HG03460 (cell line): ENCODE measurements around the gene GPR107.

Experiments used
- ATAC-seq: cut with Tn5 transposase; IDR thresholded peaks from one replicate; pipeline ENCODE4 v1.9.1; 2021; ENCODE audit not compliant: unreplicated experiment

Gene GPR107

DNA sequence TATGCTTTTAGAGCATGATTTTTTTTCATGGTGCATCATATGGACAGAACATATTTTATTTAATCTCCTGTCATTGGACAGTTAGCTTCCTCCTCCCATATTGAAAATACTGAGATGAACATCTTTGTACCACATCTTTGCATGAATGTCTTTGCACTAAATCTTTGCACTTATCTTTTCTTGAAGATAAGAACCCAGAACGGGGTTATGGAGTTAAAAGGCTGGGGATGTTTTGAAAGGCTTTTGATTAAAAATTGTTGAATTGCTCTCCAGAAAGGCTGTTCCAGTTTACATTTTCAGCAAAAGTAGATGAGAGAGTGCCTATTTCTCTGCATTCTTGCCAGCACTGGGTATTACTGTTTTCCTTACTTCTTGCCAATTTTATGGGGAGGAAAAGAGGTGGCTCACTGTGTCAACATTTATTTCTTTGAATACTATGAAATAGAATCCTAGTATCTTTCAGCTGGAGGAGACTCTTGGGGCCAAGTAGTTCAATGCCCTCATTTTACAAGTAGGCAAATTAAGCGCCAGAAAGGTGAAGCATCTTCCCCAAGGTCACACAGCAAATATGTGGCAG is 125.7 kb downstream of the GPR107 start:
- ATAC-seq = no peak

DNA sequence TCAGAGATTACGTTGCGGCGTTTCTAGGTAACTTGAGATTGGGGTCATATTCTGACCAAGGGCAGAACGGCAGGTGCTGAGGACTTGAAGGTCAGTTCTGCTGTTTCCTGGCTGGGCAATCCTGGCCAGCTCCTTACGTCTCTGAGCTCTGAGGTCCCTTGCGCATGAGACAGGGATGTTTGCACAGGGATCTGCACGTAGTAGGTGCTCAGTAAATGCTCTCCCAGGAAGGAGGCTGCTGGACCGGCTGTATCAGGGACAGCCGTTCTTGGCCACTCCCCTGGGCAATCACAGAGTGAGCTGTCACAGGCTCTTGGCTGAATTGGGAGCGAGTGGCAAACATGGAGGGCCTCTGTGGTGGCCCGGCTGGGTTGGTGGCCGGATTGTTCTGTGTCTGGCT is 126.8 kb downstream of the GPR107 start:
- ATAC-seq = no peak

GRCh38 chr9:130181678-130182380 is 128.1 kb downstream of the GPR107 start:
- no peak for ATAC-seq

DNA sequence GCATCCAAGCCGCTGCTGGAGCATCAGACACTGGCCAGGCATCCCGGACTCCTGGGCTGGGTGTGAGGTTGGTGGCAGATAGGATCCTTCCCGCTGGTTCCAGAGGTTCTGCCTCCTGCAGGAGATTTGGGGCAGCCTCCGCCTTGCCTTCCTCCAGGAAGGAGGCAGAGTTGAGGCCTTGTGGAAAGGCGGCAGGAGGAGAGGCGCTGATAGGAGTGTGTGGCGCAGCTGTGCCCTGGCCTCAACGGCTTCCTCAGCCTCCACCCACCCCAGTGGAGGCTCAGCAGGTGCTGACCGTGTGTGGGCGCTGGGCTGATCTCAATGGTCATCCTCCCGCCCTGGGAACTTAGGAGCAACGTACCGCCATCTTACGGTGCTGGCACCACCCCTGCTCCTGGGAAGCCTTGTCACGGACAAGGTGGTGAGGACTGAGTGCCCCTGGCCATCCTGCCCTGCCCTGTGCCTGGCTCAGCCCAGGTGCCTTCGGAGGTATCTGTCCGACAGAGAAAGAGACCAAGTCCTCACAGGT is 128.7 kb downstream of the GPR107 start:
- no peak for ATAC-seq

- no peak for ATAC-seq
These were observed 129.5 kb downstream of the GPR107 start for GRCh38 chr9:130183133-130183762.

- no peak for ATAC-seq
These were observed 131.3 kb downstream of the GPR107 start for GRCh38 chr9:130185017-130185416.

DNA sequence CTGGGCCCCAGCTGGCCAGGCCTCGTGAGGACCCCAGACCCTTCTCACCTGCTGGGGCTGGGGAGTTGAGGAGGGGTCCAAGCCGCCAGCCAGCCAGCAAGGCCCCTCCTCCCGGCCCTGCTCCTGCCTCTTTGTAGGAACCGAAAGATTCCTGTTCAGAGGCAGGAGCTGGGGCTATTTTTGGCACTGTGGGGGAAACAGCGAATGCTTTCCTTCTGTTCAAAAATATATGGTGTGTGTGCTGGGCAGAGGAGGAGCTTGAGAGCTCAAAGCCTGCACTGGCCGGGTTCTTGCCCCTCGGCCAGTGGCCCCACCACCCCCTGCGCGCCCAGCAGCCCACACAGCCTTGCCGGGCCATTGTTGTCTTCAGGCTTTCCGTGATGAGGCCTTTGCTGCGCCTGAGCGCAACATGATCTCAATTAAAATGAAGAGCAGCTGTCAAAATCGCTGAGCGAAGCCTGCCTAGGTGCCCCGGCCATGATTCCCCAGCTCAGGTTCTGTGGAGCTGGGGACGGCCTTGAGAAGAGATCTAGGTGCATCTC is 131.9 kb downstream of the GPR107 start:
- no peak for ATAC-seq

DNA sequence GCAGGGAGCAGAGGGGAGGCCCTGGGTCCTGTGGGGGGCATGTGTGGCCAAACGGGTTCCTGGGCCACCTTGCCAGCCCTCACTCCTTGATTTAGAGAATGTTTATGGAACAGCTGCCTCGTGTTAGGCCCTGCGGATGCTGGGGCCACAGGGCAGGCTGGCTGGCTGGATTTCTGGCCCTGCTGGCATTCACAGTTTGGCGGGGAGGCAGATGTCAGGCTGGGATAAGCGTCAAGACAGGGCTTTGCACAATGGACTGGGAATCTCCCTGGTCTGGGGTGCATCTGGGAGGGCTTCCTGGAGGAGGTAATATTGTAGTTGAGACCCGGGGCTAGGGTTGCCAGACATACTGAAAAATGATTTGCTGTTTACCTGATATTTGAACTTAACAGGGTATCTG is 132.3 kb downstream of the GPR107 start:
- ATAC-seq = no peak

DNA sequence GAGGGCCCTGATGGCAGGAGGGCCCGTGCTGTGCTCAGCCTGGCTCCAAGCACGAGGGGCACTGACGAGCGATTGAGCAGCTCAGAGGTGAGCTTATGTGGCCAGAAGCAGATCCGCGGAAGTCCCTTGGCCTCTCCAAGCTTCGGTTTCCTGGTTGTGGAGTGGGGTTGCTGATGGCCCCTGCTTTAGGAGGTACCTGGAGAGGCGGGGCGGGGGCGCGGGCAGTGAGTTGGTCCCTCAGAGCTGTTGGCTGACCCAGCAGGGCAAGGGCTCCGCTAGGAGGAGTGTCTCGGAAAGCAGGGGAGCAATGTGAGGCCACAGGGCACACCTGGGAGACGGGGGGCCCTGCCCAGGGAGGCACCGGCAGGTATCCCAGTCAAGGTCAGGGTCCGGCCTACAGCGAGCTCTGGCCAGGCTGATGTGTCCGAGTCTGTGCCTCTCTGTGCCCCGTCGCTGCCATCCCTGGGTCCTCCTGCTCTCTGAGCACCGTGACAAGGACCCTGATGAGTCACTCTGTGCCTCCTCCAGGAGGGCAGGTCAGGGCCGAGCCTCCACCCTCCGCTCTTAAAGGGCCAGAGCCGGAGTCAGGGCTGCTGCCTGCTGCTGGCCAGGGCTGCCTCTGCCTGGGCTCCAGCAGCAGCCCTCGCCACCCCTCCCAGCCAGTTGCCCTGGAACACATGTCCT is 133.3 kb downstream of the GPR107 start:
- no peak for ATAC-seq

- ATAC-seq = no peak
These were observed 133.8 kb downstream of the GPR107 start for GRCh38 chr9:130187523-130187846.

DNA sequence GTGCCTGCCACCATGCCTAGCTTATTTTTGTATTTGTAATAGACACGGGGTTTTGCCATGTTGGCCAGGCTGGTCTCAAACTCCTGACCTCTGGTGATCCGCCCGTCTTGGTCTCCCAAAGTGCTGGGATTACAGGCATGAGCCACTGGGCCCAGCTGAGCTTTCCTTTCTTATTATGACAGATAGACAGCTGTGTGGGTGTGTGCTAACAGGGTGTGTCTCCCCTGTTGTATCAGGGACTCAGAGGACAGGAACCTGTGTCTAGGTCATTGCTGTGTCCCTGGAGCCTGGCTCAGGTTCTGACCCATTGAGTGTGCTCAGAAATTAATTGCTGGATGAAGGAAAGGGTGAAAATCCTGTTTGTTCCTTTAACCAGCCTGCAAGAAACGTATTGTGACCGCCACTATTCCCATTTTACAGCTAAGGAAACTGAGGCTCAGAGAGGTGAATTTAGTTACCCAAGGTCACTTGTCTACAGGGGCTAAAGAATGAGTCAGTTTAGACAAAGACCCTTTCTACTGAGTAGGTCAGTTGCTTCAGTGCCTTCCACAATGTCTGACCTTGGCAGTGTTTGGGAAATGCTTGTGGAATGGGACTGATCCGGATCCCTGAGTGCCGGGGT is 135.3 kb downstream of the GPR107 start:
- no peak for ATAC-seq
